Stimulated activated CD8-positive, alpha-beta memory T cell treated with anti-CD3 and anti-CD28 coated beads, Interleukin-7, amount 100 ng/mL, for 1 hour (primary cell): Measurements from ENCODE around the gene POM121.
"Not testable (repeated sequence)": the region's sequence is repeated elsewhere in the genome, so short reads cannot be mapped to it uniquely, and the experiment has no call there.

Experiments
- DNase-seq, 2 donors: peaks; one replicate each; pipeline ENCODE4 v3.0.0-alpha.2; 2020; ENCODE audit warnings: low read depth in 2 of 2

POM121 gene

DNA sequence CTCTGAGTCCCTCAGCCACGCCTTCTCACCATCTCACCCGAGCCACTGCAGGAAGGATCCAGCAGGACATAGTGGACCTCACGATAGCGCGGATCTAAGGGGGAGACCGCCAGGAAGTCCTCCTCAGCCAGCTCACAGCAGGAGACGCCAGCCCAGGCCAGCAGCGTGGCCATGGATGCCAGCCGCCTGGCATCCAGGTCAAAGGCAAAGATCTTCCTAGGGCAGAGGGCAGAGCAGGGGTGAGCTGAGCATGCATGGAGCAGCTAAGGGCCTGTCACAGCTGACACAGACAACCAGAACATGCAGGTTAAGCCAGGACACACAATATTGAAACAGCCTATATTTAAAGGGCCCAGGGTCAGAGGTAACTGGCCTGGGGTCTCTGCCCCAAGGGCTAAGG lies 24.4 kb downstream of the POM121 start:
- DNase-seq = not testable (repeated sequence)

- not testable (repeated sequence) for DNase-seq
Observed at GRCh38 chr7:72949686-72950085, 24.8 kb downstream of the POM121 start.

DNA sequence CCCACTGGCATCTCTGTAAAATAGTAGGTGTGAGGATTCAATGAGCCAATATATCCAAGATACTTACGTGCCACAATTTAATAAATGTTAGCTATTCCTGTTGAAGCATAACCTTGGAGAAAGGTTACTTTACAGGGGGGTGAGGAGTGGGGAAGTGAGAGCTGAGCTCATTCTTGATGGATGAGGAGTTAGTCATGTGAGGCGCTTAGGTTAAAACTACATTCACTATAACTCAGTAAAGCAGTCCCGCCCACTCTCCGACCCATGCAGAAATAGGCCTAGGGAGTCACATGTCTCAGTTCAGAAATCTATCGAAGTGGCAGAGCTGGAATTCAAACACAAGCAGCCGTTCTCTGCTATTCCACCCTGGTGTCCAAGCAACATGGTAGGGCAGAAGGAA lies 25.5 kb downstream of the POM121 start:
- not testable (repeated sequence) for DNase-seq

DNA sequence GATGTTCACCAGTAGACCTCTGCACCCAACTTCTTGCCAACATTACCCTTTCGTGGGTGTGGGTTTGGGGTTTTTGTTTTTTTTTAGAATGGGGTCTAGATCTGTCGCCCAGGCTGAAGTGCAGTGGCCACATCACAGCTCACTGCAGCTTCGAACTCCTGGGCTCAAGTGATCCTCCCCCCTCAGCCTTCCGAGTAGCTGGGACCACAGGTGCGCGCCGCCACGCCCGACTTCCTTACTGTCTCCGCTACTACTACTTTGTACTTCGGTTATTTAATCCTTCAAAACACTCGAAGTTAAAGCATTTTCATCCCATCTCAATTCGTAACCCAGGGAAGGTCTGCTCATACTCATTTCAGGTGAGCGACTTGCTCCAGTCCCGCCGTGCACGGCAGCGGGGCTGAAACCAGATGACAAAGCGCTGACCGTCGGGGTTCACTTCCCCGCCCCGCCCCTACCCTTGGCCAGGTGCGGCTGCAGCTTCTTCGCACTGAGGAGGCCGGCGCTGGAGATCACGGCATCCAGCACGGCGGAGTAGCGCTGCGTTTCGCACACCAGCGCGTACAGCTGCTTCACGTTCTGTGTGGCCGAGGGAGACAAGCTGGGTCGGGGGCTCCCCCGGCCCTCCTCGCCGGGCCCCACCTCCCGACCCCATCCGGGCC lies 29.1 kb downstream of the POM121 start:
- DNase-seq = not testable (repeated sequence)

DNA sequence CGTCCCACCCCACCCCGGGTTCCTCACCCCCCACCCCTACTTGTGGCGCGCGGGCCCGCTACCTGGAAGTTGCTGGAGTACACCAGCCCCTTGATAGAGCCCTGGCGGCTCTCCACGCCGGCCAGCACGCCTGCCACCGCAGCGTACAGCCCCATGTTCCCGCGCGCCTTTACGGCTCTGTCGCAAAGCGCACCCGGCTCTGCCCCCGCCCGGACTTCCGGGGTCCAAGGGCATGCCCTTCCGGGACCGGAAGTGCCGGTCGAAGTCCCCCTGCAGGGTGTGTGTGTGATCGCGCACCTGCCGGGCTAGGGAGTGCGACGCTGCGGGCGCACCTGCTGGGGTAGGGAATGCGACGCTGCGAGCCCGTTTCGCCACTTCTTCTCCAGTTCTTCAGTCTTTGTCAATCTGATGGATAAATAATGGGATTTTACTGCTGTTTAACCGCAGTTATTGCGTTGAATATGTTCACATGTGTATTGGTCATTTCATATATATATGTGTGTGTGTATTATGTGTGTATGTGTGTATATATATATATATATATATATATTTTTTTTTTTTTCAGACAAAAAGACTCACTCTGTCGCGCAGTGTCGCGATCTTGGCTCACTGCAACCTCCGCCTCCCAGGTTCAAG lies 29.8 kb downstream of the POM121 start:
- DNase-seq = not testable (repeated sequence)

DNA sequence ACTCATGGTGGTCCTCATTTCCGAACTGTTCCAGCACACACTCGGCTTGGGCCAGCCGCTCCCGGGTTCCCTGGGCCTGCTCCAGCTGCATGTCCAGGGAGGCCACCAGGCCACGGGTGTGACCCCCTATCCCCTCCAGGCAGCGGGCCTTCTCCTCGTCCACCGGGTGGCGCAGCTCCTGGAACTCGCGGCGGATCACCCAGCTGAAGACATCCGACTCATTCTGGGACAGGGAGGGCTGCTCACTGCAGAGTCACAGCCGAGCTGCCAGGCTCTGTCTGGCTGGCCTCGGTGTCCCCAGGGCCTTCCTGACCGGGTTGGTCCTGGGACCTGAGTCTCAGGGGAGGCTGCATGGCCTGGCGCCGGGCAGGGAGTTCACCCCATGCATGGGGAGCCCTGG lies 35.1 kb downstream of the POM121 start:
- DNase-seq = not testable (repeated sequence)

- DNase-seq = not testable (repeated sequence)
Observed at GRCh38 chr7:72960626-72961345, 35.9 kb downstream of the POM121 start.

- not testable (repeated sequence) for DNase-seq
Observed at GRCh38 chr7:72961346-72961650, 36.4 kb downstream of the POM121 start.

DNA sequence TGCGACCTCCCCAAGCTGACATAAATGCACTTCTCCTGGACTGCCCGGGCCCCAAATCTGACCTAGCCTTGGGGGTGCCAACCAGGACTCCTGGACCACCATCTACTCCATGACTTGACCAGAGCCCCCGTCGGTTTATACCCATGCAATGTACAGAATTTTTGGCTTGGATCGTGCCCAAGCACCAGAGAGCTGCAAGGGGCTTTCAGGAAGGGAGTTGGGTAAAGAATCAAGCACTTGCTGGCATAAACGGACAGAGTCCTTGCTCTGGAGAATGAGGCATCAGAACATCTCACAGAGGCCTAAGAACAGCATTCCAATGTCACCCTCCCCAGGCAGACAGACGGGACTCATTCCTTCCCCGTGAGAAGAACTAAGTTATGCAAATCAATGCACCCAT lies 38.2 kb downstream of the POM121 start:
- DNase-seq = not testable (repeated sequence)

DNA sequence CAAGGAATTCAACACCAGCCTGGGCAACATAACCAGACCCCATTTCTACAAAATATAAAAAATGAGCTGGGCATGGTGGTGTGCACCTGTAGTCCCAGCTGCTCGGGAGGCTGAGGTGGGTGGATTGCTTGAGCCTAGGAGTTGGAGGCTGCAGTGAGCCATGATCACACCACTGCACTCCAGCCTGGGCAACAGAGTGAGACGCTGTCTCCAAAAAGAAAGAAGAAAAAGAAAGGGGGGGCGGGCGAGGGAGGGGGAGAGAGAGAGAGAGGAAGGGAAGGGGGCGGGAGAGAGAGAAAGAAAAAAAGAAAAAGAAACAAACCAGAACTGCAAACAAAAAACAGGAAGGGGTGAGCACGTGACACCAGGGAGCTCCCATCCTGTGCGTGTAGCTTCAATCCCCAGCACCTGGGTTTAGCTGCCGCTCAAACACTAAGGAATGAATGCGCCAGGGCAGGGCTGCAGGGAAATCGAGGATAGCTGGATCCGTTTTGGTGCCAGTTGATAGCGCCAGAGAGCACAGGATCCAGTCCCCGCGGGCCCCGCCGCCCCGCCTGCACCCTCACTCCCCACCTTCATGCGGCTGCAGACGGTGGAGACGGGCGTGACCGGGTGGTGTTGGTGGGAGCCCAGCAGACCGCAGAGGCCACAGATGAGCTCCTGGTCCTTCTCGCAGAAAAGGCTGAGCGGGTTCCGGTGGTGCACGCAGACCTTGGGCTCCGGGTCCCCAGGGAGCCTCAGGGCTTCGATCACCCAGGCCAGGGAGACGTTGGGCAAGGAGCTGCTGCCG lies 40.5 kb downstream of the POM121 start:
- not testable (repeated sequence) for DNase-seq

DNA sequence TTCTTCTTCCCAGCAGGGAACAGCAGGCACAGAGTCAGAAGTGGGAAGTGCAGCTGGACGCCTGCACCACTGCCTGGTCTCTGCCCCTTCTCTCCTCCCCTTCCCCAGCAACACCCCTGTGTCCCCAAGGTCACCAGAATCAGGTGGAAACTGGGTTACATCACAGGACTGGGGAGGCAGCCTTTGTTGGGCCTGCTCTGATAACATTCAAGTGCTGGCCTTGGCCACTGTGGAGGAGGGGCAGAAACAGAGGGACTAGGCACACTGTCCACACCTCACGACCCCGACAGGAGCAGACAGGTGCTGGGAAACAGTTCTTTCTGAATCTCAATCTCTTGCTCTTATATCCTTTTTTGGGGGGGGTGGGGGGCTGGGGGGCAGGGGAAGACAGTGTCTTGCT lies 42.0 kb downstream of the POM121 start:
- not testable (repeated sequence) for DNase-seq

GRCh38 chr7:72968980-72969516 lies 44.2 kb downstream of the POM121 start, which contains the start of gene TRIM74:
TRIM74 (minus strand) TSS chr7:72969466; CDS start chr7:72966157, 3,309 bp downstream.
- DNase-seq = not testable (repeated sequence)

DNA sequence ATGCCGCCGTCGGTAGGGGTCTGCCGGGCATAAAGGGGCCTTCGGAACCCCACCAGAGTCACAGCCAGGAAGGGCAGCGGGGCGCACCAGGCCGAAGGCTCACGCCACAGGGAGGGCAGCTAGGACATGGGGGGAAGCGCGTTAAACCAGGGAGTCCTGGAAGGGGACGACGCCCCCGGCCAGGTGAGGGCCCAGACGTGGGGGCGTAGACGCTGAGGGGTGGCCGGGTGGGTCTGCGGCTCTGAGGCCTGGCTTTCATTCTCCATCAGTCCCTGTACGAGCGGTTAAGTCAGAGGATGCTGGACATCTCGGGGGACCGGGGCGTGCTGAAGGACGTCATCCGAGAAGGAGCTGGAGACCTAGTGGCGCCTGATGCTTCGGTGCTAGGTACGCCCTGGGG lies 44.8 kb downstream of the POM121 start:
- not testable (repeated sequence) for DNase-seq

GRCh38 chr7:72971505-72971904 lies 46.6 kb downstream of the POM121 start:
- not testable (repeated sequence) for DNase-seq

DNA sequence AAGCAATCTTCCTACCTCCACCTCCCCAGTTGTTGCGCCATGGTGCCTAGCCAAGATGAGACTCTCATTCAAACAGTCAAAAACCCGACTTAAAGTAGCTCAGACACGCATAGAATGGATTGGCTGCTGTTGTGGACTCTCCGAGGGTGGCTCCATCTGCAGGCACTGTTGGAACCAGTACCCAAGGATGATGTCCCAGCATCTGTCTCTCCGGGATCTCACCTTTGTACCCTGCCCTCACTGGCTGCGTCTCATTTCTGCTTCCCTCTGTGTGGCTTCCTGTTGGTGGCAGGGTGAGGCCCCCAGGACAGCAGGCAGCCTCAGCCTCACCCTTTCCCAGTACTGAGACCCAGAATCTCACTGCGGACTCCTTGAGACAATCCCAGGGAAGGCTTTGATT lies 49.9 kb downstream of the POM121 start:
- not testable (repeated sequence) for DNase-seq

DNA sequence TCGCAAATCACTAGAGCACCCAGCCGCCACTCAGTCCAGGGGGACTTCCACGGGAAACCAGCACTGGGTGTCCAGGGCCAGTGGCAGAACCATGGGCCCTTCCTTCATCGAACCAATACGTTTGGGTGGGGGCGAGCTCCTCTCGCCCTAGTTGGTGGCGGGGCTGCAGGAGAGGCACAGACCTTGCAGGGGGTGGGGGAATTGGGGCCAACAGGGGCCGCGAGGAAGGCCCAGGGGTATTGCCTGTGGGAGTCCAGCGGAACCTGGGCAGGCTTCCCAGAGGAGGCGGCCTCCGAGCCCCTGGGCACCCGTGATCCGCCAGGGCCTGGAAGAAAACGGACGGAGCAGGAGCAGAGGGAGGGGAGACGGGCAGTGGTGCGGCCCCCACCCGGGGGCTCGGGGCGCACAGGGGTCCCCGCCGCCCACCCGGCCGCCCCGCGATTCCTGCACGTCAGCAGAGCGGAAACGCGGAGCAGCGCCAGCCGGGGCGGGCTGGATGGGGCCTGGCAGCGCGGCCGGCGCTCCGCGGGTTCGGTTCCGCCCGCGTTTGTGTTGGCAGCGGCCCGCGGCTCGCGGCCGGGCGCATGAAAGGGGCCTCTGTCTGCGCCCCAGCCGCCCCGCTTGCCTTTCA lies 50.9 kb downstream of the POM121 start:
- DNase-seq = not testable (repeated sequence)

- not testable (repeated sequence) for DNase-seq
Observed at GRCh38 chr7:72976434-72976833, 51.5 kb downstream of the POM121 start.

- not testable (repeated sequence) for DNase-seq
Observed at GRCh38 chr7:72980382-72980781, 55.5 kb downstream of the POM121 start.

DNA sequence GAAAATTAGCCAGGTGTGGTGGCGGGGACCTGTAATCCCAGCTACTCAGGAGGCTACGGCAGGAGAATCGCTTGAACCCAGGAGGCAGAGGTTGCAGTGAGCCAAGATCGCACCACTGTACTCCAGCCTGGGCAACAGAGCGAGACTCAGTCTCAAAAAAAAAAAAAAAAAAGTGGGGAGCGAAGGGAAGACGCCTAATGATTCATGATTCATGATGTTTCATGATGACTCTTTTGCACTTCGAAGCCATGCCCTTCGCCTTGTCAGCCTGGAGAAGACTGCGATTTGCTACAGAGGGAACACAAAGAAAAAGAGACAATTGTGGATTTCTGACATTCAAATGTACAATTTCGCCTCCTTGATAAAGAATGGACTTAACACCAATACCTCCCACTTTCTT lies 57.2 kb downstream of the POM121 start:
- not testable (repeated sequence) for DNase-seq

- not testable (repeated sequence) for DNase-seq
Observed at GRCh38 chr7:72990146-72990913, 65.4 kb downstream of the POM121 start.
